GM21786 (cell line): ENCODE data around the gene REEP1.

Source experiments
- ATAC-seq: cut with Tn5 transposase; IDR thresholded peaks from one replicate; pipeline ENCODE4 v1.9.1; 2021; ENCODE audit not compliant: unreplicated experiment

The REEP1 gene

GRCh38 chr2:86284987-86285386, 52.4 kb downstream of the REEP1 start:
- ATAC-seq, result no peak

GRCh38 chr2:86284401-86284841, 53.0 kb downstream of the REEP1 start:
- ATAC-seq, result no peak

GRCh38 chr2:86283411-86284030, 53.9 kb downstream of the REEP1 start:
- no peak for ATAC-seq

- ATAC-seq, result no peak
These were observed 56.2 kb downstream of the REEP1 start for GRCh38 chr2:86281066-86281700.

- ATAC-seq, result no peak
These were observed 57.2 kb downstream of the REEP1 start for GRCh38 chr2:86280191-86280667.

GRCh38 chr2:86275962-86276361, 61.5 kb downstream of the REEP1 start:
- no peak for ATAC-seq

GRCh38 chr2:86275384-86275799, 62.0 kb downstream of the REEP1 start:
- ATAC-seq, result peak; percentile 24

GRCh38 chr2:86274918-86275275, 62.5 kb downstream of the REEP1 start:
- ATAC-seq, result peak; percentile 60

- ATAC-seq, result peak; percentile 56
These were observed 63.0 kb downstream of the REEP1 start for GRCh38 chr2:86274265-86274917.

GRCh38 chr2:86272111-86272510, 65.3 kb downstream of the REEP1 start:
- ATAC-seq, result no peak

GRCh38 chr2:86271248-86271647, 66.2 kb downstream of the REEP1 start:
- no peak for ATAC-seq

GRCh38 chr2:86263956-86264355, 73.5 kb downstream of the REEP1 start:
- no peak for ATAC-seq

GRCh38 chr2:86260978-86261377, 76.4 kb downstream of the REEP1 start:
- ATAC-seq, result no peak

GRCh38 chr2:86258106-86258505, 79.3 kb downstream of the REEP1 start:
- no peak for ATAC-seq

- no peak for ATAC-seq
These were observed 80.4 kb downstream of the REEP1 start for GRCh38 chr2:86256982-86257381.

- ATAC-seq, result no peak
These were observed 81.1 kb downstream of the REEP1 start for GRCh38 chr2:86256300-86256699.

GRCh38 chr2:86254576-86255538, 82.6 kb downstream of the REEP1 start:
- no peak for ATAC-seq

- ATAC-seq, result no peak
These were observed 84.0 kb downstream of the REEP1 start for GRCh38 chr2:86253424-86253823.

- no peak for ATAC-seq
These were observed 85.6 kb downstream of the REEP1 start for GRCh38 chr2:86251840-86252266.

GRCh38 chr2:86249579-86250391, 87.6 kb downstream of the REEP1 start:
- peak; percentile 82 for ATAC-seq
